H7 (cell line): Measurements from ENCODE around the gene LRRC45. TPM values are rescaled to one million over a fixed set of nuclear protein-coding genes. Genes with fewer than 3 reads are reported as not detected.

Source experiments
- DNase-seq: peaks from one replicate; pipeline ENCODE4 v3.0.0; 2012
- H3K27me3 ChIP-seq: 2 replicates; pipeline ENCODE4 v1.6.0; 2011; ENCODE audit warnings: mild to moderate bottlenecking, low read length; ENCODE audit not compliant: control insufficient read depth, insufficient read depth
- H3K36me3 ChIP-seq: replicated peaks from 2 replicates; pipeline ENCODE4 v1.5.1; 2011; ENCODE audit warnings: low read length; ENCODE audit not compliant: control insufficient read depth, insufficient read depth
- H3K4me3 ChIP-seq: 2 replicates; pipeline ENCODE4 v1.5.1; 2011; ENCODE audit warnings: low read depth, mild to moderate bottlenecking, control low read depth, low read length, moderate library complexity; ENCODE audit not compliant: insufficient read depth
- total RNA-seq: library from RNA; depleted of rRNA; stranded (reverse); fragments of >200 nt; shearing (Covaris generic); gene quantifications from 2 replicates; pipeline ENCODE4 v1.2.3, GENCODE V29; 2014

The LRRC45 gene
- total RNA-seq, 1 experiment from 2014 or later, result 45.2 TPM

DNA sequence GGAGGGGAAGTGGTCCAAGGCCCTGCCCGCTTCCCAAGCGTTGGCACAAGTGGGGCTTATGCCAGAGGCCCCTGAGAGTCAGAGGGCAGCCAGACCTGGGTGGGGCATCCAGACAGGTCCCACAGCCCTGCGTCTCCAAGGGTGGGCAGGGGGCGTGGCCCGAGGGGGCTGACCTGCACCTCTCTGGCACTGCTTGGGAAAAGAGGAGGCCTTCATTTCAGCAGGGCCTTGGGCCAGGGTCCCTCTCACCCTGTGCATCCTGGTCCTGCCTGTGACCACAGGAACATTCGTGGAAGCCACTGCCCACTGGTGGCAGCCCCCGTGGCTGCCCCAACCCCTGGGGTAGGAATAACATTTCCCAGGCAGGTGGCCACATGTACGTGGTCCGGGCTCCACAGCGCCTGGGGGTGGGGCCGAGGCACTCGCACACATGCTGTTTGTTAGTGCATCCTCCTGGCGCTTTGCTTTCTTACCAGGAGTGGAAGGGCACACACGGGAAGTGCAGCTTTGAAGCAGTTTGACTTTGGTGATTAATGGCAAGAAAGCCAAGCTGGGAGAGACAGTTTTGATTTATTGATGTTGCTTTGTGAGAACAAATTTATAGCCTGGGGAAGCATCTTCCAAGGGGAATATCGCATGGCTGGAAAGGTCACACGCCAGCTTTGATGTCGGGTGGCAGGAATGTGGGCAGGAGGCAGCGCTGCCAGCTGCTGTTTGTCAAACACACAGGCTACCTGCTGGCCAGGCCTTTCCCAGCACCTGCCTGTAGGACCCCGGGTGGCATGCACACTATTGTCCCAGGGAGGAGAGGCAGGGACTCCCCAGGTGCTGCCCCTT lies 4.7 kb upstream of the LRRC45 start:
- Histone ChIP-seq H3K4me3 (no peak overlapping the region), H3K36me3 (no peaks in the 10 kb centered on the region; the same call in 1 of the 2 replicates), H3K27me3 (no peaks in the 10 kb centered on the region)
- DNase-seq, result no peak

DNA sequence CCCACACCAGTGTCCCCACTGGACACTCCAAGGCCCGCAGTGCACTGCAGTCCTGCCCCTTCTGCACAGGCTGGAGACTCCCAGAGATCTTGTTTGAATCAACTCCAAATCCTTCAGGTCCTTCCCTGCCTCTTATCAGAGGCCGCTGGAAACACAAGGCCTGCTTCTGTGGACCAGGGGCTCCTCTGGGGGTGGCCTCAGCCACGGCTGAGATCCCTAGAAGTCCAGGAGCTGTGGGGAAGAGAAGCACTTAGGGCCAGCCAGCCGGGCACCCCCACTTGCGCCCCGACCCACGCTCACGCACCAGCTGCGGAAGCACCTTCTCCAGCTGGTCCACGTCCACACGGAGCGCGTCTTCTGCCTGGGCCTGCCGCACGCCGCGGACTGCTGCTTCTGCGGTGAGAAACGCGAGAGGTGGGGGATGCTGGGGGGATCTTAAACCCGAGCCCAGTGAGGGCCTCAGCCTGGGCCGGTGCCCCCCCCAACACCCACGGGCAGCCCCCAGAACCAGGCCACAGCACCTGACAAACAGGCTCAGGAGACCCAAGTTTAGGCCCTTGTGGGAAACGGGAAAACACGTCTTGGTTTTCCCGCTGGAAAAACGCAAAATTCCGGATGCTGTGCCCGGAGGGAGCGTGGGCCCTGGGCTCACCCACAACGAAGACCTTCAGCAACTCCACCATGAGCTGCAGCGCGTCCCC lies 4.0 kb upstream of the LRRC45 start:
- H3K36me3 ChIP-seq, result no peaks in the 10 kb centered on the region; the same call in 1 of the 2 replicates

DNA sequence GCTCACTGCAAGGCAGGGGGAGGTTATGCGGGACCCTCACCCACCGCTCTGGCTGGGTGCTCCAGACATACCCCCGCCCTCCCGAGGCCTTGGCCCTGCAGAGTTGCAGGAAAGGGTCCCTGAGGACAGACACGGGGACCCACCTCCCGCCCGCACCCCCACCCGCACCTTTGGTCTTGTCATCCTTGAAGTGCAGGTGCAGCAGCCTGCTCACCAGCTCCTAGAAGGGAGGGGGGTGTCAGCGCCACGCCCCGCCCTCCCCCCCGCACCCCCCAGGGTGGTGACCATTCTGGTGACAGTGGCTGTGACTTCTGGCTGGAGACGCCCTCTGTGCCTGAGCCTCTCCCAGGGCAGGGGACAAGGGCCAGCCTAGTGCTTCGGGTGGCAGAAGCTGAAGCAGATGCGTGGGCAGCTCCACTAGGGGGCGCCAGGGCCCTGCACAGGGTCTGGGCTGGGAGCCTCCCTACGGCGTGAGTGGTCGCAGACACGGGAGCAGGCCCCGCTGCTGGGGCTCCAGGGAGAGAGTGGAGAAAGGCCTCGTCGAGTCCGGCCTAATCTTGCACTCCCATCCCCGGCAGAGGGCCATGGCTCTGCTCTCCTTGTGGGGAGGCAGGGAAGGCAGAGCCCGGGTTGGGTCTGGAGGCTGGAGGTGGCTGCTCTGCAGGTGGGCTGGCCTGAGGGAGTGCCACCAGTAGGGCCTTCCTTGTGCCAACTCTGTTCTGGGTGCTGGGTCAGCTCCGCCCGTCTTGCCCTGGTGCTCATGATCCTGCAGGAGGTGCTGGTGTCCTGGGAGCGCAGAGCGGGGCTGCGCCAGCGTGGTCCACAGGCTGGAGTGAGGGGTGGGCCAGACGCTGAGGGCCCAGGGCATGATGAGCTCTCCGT lies 3.2 kb upstream of the LRRC45 start:
- peak; percentile 96 for DNase-seq
- Histone ChIP-seq H3K4me3 (no peak overlapping the region), H3K36me3 (no peaks in the 10 kb centered on the region; the same call in 1 of the 2 replicates), H3K27me3 (no peaks in the 10 kb centered on the region; the same call in 1 of the 2 replicates)

More for the DNA sequence above, 4.0 kb upstream of the LRRC45 start:
- no peak overlapping the region for H3K4me3 ChIP-seq
- no peak for DNase-seq
- H3K27me3 ChIP-seq, result no peaks in the 10 kb centered on the region; the same call in 1 of the 2 replicates

DNA sequence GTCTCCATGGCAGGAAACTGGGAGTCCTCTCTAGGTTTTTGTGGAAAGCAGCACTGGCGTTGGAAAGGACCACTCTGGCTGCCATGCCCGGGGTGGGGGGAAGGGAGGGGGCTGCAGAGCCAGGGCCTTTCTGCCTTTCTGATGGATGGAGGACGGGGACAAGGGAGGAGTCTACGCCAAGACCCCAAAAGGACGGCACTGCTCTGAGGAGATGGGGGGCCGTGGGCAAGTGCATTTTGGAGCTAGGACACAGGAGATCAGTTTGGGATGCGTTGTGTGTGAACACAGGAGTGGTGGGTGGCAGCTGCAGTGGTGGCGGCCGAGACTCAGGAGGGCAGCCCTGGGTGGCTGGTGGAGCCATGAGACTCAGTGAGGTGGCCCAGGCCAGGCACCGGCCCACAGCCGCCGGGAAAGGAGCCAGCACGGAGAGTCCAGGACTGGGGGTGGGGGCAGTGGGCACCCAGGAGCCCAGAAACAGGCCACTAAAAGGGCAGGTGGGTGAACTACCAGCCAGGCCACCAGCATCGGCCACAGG lies 2.5 kb upstream of the LRRC45 start:
- Histone ChIP-seq H3K27me3 (no peaks in the 10 kb centered on the region; the same call in 1 of the 2 replicates), H3K4me3 (no peak overlapping the region), H3K36me3 (no peaks in the 10 kb centered on the region; the same call in 1 of the 2 replicates)
- no peak for DNase-seq

DNA sequence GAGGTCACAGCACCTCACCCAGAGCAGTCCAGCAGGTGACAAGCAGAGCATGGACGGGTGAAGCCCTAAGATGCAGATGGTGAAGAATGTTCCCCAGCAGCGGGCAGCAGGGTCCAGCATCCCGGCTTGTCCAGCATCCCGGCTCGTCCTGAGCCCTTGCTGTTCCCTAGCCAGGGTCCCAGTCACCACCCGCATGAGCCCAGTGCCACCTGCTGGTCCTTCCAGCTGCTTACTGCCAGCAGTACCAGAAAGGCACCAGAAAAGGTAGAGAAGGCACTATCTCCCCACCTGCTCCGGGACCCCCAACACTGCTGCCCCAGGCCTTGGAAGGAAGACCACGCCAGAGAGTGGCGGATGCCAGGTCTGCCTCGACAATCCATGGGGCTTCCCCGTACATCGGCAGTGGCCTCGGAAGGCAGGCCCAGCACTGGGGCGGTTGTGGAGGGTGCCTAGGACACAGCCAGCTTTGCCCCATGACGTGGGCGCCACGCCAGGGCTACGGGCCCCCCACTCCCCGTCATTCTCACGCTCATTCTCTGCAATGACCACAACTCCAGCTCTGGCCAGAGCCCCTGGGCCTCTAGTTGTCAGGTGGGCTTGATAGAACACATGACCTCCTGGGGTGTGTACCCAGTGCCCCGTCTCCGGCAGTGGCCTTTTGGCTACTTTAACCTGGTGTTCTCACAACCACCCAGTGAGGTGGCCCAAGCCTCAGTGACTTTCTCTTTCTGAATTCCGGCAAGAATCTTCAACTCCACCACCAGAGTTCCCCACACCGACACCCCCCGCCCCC lies 1.8 kb upstream of the LRRC45 start:
- Histone ChIP-seq H3K4me3 (peak overlapping the region; percentile 3; the same call in 1 of the 2 replicates), H3K36me3 (peaks cover 1% of the 10 kb centered on the region; the same call in 1 of the 2 replicates), H3K27me3 (no peaks in the 10 kb centered on the region; the same call in 1 of the 2 replicates)
- peak; percentile 80 for DNase-seq

DNA sequence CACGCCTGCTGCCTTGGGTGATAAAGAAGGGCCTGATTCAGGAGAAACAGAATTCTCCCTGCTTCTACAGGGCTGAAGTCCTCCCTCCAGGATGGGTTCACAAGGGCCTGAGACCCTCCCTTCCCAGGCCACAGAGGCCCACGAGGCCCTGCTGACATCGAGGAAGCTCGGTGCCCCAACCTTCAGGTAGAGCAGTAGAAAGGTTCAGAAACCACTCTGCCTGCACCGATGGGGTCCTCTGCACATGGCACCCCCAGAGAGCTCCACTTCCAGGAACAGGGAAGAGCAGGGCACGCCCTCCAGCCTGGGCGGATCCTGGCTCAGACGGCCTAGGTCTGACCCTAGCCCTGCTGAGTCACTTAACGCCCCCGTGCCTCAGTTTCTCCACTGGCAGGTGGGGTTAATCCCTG lies 1.2 kb upstream of the LRRC45 start:
- no peak for DNase-seq
- Histone ChIP-seq H3K27me3 (no peaks in the 10 kb centered on the region; the same call in 1 of the 2 replicates), H3K36me3 (peaks cover 3% of the 10 kb centered on the region), H3K4me3 (peak overlapping the region; percentile 97)

DNA sequence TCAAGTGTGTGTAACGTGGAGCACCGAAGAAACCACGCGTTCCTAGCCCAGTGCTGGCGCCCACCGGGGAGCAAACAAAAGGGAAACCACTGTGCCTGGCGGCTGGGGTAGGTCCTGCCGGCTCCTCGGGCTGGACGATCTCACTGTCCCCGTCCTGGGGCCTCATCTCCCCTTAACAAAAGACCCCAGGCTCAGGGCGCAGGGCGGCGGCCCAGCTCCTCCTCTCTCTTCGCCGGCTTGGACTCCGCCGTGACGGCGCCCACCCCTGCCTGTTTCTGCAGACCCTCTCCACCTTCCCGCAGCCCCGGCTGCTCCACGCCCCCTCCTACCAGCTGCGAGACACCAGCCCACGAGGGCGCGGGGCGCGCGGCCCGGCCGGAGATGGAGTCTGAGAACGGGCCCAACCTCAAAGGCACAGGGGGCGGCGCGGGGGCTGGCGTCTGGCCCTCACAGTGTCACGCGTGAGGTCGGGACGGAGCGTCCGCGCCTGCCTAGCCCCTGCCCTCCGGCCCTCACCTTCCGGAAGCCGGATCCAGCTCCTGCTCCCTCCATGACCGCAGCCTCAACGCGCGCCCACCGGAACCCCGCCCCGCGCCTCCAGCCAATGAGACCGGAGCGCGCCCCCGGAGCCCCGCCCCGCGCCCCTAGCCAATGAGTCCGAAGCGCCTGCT lies 660 bp upstream of the LRRC45 start, which contains the start of gene CENPX:
Gene CENPX (minus strand): TSS at position 569 of the 671 bp plus-strand sequence. CDS start 17 bp downstream, at position 552.
- Histone ChIP-seq H3K27me3 (no peaks in the 10 kb centered on the region; the same call in 1 of the 2 replicates), H3K36me3 (peaks cover 3% of the 10 kb centered on the region), H3K4me3 (peak within 1 kb of the TSS; percentile 97)
- DNase-seq, result peak; percentile 83

DNA sequence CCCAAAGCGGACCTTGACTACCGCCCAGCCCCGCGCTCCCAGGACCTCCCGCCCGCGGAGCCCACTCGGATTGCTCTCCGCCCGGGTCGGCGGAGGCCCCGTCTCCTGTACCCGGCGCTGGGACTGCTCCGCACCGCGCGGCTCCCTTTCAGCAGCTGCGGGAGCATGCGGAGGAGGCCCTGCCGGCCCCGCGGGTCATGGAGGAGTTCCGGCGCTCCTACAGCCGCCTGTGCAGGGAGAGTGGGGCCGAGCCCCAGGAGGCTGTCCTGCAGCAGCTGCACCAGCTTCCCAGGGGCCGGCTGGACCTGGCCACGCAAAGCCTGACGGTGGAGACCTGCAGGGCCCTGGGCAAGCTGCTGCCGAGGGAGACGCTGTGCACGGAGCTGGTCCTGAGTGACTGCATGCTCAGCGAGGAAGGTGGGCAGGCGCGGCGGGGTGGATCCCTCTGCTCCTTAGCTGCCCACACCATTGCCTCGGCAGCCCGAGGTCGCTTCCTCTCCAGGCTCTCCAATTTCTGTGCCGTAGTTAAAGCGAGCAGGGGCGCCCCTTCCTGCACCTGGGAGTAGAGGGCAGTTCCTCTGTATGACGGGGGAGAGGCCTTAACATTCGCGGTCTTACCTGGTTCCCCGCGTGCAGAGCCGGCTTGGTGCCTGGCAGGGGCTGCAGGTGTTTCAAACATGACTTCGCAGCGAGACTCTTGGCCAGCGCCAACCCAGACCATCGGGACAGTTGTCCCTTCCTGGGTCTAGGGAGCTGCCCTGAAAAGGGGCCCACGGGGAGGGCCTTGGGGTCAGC lies 539 bp downstream of the LRRC45 start:
- H3K4me3 ChIP-seq, result peak overlapping the region; percentile 77
- DNase-seq, result peak; percentile 84
- no peaks in the 10 kb centered on the region; the same call in 1 of the 2 replicates for H3K27me3 ChIP-seq
- H3K36me3 ChIP-seq, result peaks cover 6% of the 10 kb centered on the region

DNA sequence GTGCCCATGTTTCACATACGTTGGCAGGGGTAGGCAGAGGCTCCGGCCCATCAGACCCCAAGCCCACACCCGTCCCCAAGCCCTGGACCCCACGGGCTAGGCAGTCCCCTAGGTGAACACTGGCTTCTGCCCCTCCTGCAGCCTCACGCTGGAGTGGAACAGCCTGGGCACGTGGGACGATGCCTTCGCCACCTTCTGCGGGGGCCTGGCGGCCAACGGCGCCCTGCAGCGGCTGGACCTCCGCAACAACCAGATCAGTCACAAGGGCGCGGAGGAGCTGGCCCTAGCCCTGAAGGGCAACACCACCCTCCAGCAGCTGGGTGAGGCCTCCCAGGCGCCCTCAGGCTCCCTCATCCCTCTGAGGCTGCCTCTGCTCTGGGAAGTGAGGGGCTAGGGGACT lies 1.8 kb downstream of the LRRC45 start:
- Histone ChIP-seq H3K36me3 (peaks cover 6% of the 10 kb centered on the region), H3K4me3 (no peak overlapping the region), H3K27me3 (no peaks in the 10 kb centered on the region; the same call in 1 of the 2 replicates)
- DNase-seq, result no peak

DNA sequence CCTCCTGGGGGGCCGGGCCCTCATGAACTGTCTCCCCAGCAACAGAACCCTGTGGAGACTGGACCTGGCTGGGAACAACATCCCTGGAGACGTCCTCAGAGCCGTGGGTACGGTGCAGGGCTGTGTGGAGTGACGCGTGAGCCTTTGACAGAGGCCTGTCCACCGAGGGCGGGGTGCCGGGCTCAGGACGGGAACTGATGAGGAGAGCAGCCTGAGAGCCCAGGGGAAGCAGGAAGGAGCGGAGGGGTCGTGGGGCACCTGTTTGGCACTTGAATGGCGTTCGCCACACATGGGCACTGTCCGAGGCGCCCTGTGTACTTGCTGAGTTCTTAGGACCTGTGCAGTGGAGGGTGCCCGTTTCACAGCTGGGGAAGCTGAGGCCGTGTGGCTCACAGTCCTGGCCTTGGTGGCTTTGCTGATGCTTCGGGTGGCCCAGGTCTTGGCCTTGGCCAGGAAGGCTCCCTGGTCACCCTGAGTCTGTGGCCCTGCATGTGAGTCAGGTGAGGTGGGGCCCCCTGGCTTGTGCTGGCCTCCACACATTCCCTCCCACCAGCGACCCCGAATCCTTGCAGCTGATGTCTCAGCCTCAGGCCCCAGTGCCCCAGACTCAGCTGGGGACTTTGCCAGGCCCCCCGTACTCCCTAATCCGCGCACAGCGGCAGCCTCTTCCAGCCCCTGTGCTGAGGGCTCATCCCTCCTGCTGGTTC lies 2.4 kb downstream of the LRRC45 start:
- Histone ChIP-seq H3K4me3 (no peak overlapping the region), H3K36me3 (peaks cover 6% of the 10 kb centered on the region), H3K27me3 (no peaks in the 10 kb centered on the region; the same call in 1 of the 2 replicates)
- DNase-seq, result no peak

DNA sequence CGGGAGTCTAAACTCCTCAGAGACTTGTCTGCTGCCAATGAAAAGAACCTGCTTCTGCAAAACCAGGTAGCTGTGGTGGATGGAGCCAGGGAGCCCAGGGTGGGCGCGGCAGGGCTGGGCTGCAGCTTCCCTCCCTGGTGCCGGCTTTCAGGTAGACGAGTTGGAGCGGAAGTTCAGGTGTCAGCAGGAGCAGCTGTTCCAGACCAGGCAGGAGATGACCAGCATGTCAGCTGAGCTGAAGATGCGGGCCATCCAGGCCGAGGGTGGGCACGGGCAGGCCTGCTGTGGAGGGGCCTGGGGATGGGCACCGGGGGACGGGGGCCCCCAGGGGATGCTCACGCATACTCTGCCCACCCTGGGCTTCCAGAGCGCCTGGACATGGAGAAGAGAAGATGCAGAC lies 5.1 kb downstream of the LRRC45 start:
- Histone ChIP-seq H3K4me3 (no peak overlapping the region), H3K36me3 (peaks cover 6% of the 10 kb centered on the region), H3K27me3 (no peaks in the 10 kb centered on the region; the same call in 1 of the 2 replicates)
- DNase-seq, result no peak

DNA sequence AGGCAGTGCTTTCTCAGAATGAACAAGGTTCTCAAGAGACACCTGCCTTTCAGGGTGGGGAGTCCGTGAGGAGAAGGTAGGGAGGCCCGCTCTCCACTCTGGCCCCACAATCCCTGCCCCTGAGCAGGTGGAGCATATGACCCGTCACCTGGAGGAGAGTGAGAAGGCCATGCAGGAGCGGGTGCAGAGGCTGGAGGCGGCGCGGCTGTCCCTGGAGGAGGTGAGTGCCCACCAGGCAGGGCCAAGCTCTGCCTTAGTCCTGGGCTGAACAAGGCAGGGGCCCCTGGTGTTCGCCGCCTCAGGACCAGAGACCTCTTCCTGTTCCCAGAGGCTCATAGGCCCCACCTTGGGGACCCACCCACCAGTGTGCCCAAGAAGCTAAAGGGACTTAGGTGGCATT lies 5.9 kb downstream of the LRRC45 start:
- DNase-seq, result no peak
- no peaks in the 10 kb centered on the region; the same call in 1 of the 2 replicates for H3K27me3 ChIP-seq
- H3K36me3 ChIP-seq, result peaks cover 6% of the 10 kb centered on the region
- H3K4me3 ChIP-seq, result no peak overlapping the region
